Common myeloid progenitor, CD34-positive (primary cell): ENCODE data around the gene TWIST2.

ENCODE experiments used
- CTCF ChIA-PET: fragments of 350-600 bp; sonication (Branson Sonifier 250); formaldehyde crosslinking; loops from one replicate; lab custom pipeline; 2021; ENCODE audit warnings: antibody characterized with exemption; lab: Charles Lee
- POLR2A ChIA-PET: fragments of 350-600 bp; sonication (Branson Sonifier 250); formaldehyde crosslinking; loops from one replicate; lab custom pipeline; 2021; ENCODE audit warnings: antibody characterized with exemption; lab: Charles Lee
- DNase-seq, 3 donors: peaks; one replicate each; pipeline versions ENCODE4 v3.0.0 to v3.0.0-alpha.2; 2013
- H3K27ac ChIP-seq, 2 experiments: 1 replicate in 1 of 2; 2 replicates in 1 of 2; pipeline ENCODE4 v1.7.0; 2013; ENCODE audit warnings: inconsistent platforms in 2 of 2, low read length in 2 of 2, mild to moderate bottlenecking in 2 of 2, low read depth in 1 of 2, moderate library complexity in 1 of 2; ENCODE audit not compliant: severe bottlenecking in 2 of 2, insufficient read depth in 1 of 2, poor library complexity in 1 of 2
- H3K27me3 ChIP-seq, 5 experiments: replicated peaks in 2 of 5; 1 replicate in 3 of 5; 2 replicates in 2 of 5; pipeline versions ENCODE4 v1.6.1 to v1.7.0; 2013; ENCODE audit warnings: low read length in 4 of 5, mild to moderate bottlenecking in 2 of 5, moderate library complexity in 2 of 5, inconsistent platforms in 1 of 5; ENCODE audit not compliant: insufficient read depth in 5 of 5, control insufficient read depth in 4 of 5
- H3K36me3 ChIP-seq, 4 experiments: 1 replicate in 2 of 4; 2 replicates in 2 of 4; pipeline versions ENCODE4 v1.6.1 to v1.7.0; 2013; ENCODE audit warnings: low read length in 3 of 4, control low read depth in 1 of 4, mild to moderate bottlenecking in 1 of 4; ENCODE audit not compliant: control insufficient read depth in 4 of 4, insufficient read depth in 4 of 4
- H3K4me1 ChIP-seq, 4 experiments: 1 replicate in 3 of 4; 2 replicates in 1 of 4; pipeline versions ENCODE4 v1.6.1 to v1.7.1; 2013; ENCODE audit warnings: low read length in 3 of 4, mild to moderate bottlenecking in 3 of 4, control low read depth in 1 of 4, inconsistent platforms in 1 of 4, moderate library complexity in 1 of 4; ENCODE audit not compliant: control insufficient read depth in 4 of 4, insufficient read depth in 4 of 4; ENCODE audit errors: control extremely low read depth in 1 of 4
- H3K4me3 ChIP-seq, 7 experiments: 1 replicate in 4 of 7; 2 replicates in 3 of 7; pipeline versions ENCODE4 v1.5.1 to v1.7.0; 2013; ENCODE audit warnings: mild to moderate bottlenecking in 7 of 7, low read length in 6 of 7, moderate library complexity in 6 of 7, inconsistent platforms in 2 of 7, low read depth in 2 of 7, control low read depth in 1 of 7; ENCODE audit not compliant: insufficient read depth in 4 of 7, control insufficient read depth in 1 of 7; ENCODE audit errors: extremely low read depth in 1 of 7
- H3K9me3 ChIP-seq, 5 experiments: 1 replicate in 4 of 5; 2 replicates in 1 of 5; pipeline versions ENCODE4 v1.6.1 to v1.7.1; 2013; ENCODE audit warnings: low read length in 4 of 5, mild to moderate bottlenecking in 2 of 5, inconsistent platforms in 1 of 5, low read depth in 1 of 5, moderate library complexity in 1 of 5; ENCODE audit not compliant: control insufficient read depth in 4 of 5, insufficient read depth in 2 of 5; ENCODE audit errors: control extremely low read depth in 1 of 5
- WGBS: methylation state at CpG from one replicate; pipeline ENCODE4 v1.1.5; 2013; ENCODE audit not compliant: insufficient coverage; 5-methylcytosine and 5-hydroxymethylcytosine counted together

The TWIST2 gene

DNA sequence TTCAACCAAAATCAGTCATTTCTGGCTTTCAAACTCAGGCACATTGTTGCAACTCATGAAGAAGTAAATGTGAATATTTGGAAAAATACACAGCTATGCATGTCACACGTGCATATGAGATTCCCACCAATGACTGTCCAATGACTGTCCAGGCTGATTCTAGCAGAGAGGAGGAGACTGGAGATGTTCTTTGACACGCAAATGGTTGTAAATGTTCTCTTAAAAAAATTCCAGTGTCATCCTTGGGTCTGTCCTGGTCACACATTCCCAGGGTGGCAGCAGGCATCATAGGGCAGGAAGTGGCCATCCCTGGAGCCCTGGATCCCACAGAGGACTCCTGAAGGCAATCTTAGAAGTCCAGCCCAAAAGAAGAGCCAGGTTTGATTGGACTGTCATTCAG, 40.9 kb downstream of the TWIST2 start:
- WGBS = 94% methylated on average over 2 of the region's 2 CpGs
- no peaks in the 10 kb centered on the region for H3K9me3 ChIP-seq
- DNase-seq = no peak
- no peaks in the 10 kb centered on the region for H3K4me1 ChIP-seq
- CTCF ChIA-PET = no interaction called here
- H3K4me3 ChIP-seq = no peak overlapping the region
- no peaks in the 10 kb centered on the region for H3K36me3 ChIP-seq
- no peak overlapping the region for H3K27ac ChIP-seq
- POLR2A ChIA-PET = no interaction called here
- H3K27me3 ChIP-seq = peaks cover 0 to 29% (median 6%) of the 10 kb centered on the region in 5 experiments

DNA sequence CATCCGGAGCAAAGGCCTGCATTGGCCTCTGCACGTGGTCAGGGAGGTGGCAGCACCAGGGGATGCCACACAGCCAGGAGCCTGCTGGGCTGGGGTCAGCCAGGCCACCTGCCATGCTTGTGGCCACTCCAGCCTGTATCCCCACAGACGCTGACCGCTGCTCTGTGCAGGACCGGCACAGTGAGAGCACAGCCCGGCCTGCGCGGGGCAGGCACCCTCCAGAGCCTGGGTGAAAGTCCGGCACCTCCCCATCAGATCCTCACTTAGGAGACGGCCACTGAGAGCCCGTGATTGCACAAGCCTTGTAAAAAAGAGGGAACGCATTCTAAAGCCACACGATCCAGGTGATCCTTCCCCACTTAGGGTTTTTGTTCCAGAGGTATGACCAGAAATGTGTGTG, 42.2 kb downstream of the TWIST2 start:
- no peak overlapping the region for H3K4me3 ChIP-seq

GRCh38 chr2:238890618-238891456, 43.0 kb downstream of the TWIST2 start:
- CTCF ChIA-PET = no interaction called here
- POLR2A ChIA-PET = no interaction called here
- H3K36me3 ChIP-seq = no peaks in the 10 kb centered on the region

More for the DNA sequence above, 42.2 kb downstream of the TWIST2 start:
- ChIA-PET CTCF (no interaction called here), POLR2A (no interaction called here)
- H3K27me3 ChIP-seq = peaks cover 0 to 33% (median 6%) of the 10 kb centered on the region in 5 experiments
- no peak overlapping the region for H3K27ac ChIP-seq
- 98% methylated on average over 7 of the region's 13 CpGs for WGBS
- no peaks in the 10 kb centered on the region for H3K36me3 ChIP-seq
- H3K9me3 ChIP-seq = no peaks in the 10 kb centered on the region
- no peaks in the 10 kb centered on the region for H3K4me1 ChIP-seq
- DNase-seq = no peak

DNA sequence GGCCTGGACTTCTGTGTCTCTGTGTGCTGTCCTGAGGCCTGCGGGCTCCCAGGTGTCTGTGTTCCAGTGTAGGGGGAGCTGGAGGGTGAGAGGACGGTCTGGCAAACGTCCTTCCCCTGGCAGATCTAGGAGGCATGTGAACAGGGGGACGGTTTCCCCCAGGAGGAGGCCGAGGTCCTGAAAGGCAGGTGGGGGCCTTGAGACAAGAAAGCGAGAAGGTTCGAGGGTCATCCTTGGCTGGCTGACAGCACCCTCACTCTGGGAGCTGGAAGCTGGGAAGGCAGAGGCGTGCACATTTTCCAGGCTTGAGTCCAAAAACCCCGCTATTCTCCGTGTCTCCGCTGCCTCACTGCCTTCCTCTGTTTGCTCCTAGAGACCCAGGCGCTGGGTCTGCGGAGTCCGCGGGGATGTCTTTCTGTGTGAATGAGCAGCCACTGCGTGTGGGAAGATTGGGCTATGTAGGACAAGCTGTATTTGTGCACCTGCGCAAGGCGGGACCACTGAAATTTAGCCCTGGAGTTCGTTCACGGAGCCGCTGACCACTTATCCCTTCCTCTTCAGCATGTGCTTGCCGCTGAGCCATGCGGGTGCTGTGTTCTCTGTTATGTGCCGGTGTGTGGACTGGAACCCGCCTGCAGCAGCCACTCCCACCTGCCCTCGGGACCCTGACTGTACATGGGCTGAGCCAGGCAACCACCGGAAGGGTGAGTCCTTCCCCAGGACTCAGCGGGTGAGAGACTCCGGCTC, 43.7 kb downstream of the TWIST2 start:
- Histone ChIP-seq H3K27me3 (peaks cover 0 to 45% (median 8%) of the 10 kb centered on the region in 5 experiments), H3K4me3 (no peak overlapping the region), H3K9me3 (no peaks in the 10 kb centered on the region), H3K4me1 (no peaks in the 10 kb centered on the region), H3K27ac (no peak overlapping the region), H3K36me3 (no peaks in the 10 kb centered on the region)
- WGBS = 93% methylated on average over 25 of the region's 29 CpGs
- ChIA-PET POLR2A (no interaction called here), CTCF (no interaction called here)
- no peak for DNase-seq

More at GRCh38 chr2:238890618-238891456, 43.0 kb downstream of the TWIST2 start:
- Histone ChIP-seq H3K4me1 (no peaks in the 10 kb centered on the region), H3K27me3 (peaks cover 0 to 40% (median 10%) of the 10 kb centered on the region in 5 experiments), H3K4me3 (no peak overlapping the region), H3K9me3 (no peaks in the 10 kb centered on the region), H3K27ac (no peak overlapping the region)
- WGBS = 93% methylated on average over 28 of the region's 29 CpGs
- DNase-seq = no peak

GRCh38 chr2:238892204-238892500, 44.3 kb downstream of the TWIST2 start:
- Histone ChIP-seq H3K36me3 (no peaks in the 10 kb centered on the region), H3K27ac (no peak overlapping the region), H3K4me1 (no peaks in the 10 kb centered on the region), H3K4me3 (no peak overlapping the region), H3K9me3 (no peaks in the 10 kb centered on the region), H3K27me3 (peaks cover 0 to 49% (median 8%) of the 10 kb centered on the region in 5 experiments)
- DNase-seq = no peak
- POLR2A ChIA-PET = no interaction called here
- WGBS = 94% methylated on average over 8 of the region's 14 CpGs
- CTCF ChIA-PET = no interaction called here

DNA sequence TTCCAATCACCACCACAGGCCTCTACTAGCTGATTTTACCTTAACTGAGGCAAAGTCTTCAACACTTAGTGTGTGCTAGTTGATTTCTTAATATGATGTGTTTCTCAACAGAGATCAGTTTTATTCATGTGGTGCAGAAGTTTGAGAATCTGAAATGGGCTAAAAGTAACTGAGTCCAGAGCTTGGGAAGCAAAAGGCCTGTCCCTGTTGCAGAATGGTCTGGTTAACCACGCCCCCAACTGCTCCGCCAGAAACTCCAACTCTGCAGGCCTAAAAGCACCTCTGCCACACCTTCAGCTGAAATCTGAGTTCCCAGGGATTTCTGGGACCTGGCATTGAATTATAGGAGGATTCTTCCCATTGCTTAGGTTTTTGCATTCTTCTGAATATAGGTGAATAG, 44.9 kb downstream of the TWIST2 start:
- Histone ChIP-seq H3K27ac (no peak overlapping the region), H3K4me3 (no peak overlapping the region), H3K9me3 (no peaks in the 10 kb centered on the region), H3K4me1 (no peaks in the 10 kb centered on the region), H3K27me3 (peaks cover 0 to 51% (median 8%) of the 10 kb centered on the region in 5 experiments), H3K36me3 (no peaks in the 10 kb centered on the region)
- POLR2A ChIA-PET = no interaction called here
- WGBS = 92% methylated on average over 2 of the region's 2 CpGs
- DNase-seq = no peak
- CTCF ChIA-PET = no interaction called here
